ENCODE data around the gene ERF.

The ERF gene

DNA sequence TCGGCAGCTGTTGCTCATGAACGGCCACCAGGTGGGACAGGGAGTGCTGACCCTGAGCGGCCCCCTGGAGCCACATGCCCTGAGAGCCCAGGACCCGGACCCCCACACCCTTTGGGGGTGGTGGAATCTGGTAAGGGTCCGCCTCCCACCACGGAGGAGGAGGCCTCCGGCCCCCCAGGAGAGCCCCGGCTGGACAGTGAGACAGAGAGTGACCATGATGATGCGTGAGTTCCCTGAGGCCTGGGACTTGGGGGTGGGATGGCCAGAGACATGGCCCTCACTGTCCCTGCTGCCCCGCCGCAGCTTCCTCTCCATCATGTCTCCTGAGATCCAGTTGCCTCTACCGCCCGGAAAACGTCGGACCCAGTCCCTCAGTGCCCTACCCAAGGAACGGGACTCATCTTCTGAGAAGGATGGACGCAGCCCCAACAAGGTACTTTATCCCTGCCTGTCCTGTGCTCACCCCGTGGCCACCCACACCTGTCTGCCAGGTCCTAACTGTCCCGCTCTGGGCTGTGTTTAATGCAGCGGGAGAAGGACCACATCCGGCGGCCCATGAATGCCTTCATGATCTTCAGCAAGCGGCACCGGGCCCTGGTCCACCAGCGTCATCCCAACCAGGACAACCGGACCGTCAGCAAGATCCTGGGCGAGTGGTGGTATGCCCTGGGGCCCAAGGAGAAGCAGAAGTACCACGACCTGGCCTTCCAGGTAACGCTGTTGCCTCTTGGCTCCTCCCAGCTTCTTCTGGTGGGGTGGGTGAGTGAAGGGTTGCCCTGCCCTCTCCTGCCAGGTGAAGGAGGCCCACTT, 32.3 kb upstream of the ERF start:
- DNase-seq (ENCODE audit: low spot score) = no peak

- DNase-seq (ENCODE audit: low spot score) = no peak
Observed at GRCh38 chr19:42286349-42287016, 31.6 kb upstream of the ERF start.

DNA sequence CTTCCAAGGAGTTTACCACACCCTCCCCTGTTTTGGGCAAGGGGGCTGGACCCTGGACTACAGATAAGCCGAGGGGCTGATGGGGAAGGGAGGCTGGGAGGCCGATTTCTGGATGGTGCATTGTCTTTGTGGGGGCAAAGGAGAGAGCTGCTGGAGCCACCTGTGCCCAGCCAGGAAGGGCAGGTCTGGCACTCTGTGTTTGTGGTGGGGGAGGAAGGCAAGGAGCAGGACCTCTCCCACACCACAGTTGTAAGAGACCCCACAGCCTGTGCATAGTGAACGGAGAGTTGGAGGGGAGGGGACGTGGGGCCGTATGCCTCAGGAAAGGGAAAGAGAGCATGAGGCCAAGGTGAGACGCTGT, 31.0 kb upstream of the ERF start:
- DNase-seq (ENCODE audit: low spot score) = no peak

DNA sequence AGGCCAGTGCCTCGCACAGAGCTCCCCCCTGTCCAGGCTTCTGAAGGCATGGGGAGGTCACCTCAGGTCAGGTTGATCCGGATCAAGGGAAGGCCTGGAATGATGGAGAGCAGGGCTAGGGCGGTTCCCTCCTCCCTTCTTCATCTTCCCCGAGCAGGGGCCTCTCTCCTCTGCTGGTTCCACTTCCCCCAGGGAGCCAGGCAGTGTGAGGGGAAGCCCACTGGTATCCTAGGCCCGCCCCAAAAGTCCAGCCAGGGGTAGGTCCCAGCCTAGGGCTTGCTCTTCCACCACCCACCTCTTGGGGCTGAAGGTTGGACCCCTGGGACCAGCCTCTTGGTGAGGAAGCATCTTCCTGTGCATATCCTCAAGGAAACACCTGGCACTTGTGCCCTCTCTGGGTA, 30.6 kb upstream of the ERF start:
- DNase-seq (ENCODE audit: low spot score) = no peak

- DNase-seq (ENCODE audit: low spot score) = no peak
Observed at GRCh38 chr19:42284591-42285341, 29.8 kb upstream of the ERF start.

DNA sequence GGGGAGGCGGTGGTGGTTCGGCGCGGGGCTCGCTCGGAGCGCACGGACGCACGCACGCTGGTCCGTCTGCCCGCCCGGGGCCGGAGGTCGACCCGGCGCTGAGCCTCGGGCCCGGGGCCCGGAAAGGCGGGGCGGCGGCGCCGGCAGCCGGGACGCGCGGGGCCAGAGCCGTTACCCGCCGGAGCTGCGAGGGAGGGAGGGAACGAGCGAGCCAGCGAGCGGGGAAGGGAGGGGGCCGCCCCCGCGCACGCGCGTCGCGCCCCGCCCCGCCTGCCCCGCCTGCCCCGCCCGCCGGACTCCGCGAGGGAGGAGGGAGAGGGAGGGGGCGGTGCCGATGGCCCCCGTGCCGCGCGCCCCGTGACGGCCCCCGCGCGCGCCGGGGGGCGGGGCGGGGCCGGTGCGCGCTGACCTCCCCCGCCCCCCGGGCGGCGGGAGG, 29.2 kb upstream of the ERF start:
- DNase-seq (ENCODE audit: low spot score) = peak; percentile 84

- DNase-seq (ENCODE audit: low spot score) = peak; percentile 97
Observed at GRCh38 chr19:42283188-42284065, 28.5 kb upstream of the ERF start.

GRCh38 chr19:42282819-42283187, 27.9 kb upstream of the ERF start:
- DNase-seq (ENCODE audit: low spot score) = no peak

DNA sequence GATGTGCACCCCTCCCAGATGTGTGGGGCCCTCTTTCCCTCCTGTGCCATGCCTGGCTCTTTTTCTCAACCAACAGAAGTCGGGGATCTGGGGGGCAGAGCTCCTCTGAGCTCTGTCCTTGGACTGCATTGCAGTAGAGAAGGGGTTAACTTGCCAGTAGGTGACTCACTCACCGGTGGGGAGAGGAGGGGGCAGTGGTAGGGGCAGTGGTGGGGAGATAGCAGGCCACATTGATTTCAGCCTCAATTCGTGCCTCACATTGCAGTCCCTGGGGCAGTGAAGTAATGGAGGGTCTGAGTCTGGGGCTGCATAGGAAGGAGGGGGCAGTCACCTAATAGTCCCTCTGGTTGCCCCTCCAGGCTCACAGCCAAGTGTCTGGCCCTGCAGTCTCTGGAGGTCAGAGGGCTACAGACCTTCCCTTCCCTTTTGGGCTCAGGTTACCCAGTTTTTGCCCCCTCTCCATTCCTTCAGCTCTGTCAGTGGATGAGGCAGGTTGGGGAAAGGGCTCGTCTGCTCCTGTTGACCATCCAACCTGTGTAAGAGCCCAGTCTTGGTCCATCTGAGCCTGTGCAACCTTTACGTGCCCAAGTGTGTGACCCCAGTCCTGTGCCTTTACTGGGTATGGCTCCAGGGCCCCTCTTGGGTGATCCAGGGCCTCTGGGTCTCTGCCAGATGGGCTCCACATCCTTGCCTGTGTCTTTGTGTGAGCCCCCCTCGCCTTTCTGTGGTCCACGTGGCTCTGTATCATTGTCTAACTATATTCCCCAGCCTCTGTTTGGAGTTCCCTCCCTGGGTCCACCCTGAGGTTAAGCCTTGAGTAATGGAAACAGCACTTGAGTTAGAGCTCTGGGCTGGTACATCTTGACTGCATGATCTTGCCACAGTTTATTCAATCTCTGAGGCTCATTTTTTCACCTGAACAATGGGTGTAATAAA, 27.2 kb upstream of the ERF start:
- no peak for DNase-seq (ENCODE audit: low spot score)

DNA sequence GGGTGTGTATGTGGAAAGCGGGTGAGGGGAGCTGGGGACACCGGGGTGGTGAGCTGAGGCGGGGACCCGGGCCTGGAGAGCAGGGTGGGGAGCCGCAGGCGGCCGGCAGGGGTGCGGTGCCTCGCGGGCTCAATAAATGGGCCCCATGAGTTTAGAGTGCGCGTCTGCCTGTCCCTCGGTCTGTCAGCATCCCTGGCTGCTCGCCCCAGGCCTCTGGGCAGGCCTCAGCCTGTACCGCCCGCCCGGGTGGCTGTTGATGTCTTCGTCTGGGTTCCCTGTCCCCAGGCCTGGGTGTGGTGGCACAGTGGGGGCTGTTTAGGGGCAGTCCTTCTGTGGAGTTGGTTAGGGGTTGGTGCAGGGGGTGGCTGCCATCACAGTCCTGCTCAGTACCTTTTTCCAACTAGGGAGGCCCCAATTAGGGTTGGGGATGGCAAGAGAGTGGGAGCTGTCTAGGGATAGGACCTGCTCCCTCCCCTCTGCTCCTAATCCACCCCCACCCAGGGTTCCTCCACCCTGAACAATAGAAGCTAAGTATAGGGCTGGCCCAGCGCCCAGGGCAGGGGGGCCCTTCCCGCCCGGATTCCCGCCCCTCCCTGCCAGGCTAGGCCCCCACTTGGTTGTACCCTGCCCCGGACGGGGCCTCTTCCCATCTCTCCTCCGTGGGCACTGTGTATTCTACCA, 26.4 kb upstream of the ERF start:
- peak; percentile 78 for DNase-seq (ENCODE audit: low spot score)

- DNase-seq (ENCODE audit: low spot score) = peak; percentile 80
Observed at GRCh38 chr19:42280815-42281145, 25.9 kb upstream of the ERF start.

GRCh38 chr19:42279902-42280814, 25.2 kb upstream of the ERF start:
- DNase-seq (ENCODE audit: low spot score) = peak; percentile 96

DNA sequence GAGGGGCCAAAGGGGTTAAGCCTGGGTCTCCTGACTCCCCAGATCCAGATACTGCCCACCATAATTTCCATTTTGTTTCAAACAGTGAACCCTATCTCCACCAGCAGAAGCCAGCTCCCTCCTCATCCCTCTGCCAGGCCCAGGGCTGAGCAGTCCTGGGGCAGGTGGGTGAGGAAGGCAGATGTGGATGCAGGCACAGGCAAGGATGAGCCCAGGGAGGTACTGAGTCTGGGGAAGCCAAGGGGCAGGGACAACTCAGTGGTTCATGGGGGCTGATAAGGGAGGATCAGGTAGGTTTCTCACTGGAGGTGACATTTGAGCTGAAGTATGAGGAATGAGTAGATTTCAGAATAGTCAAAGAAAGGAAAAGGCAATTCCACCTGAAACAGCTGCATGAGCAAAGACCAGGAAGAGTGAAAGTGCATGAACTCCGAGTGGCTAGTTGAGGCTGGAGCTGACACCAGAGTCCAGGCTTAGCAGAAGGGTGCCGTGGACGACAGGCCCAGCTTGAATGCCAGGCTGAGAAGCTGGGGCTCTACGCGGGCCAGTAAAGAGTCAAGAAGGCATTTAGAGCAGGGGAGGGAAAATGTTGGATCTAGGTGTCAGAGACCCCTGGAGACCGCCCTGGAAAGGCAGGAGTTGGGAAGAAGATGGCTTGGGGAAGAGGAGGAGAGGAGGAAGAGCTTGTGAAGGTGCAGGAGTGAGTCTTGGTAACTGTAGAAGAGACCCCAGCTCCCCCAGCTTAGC, 24.4 kb upstream of the ERF start:
- no peak for DNase-seq (ENCODE audit: low spot score)

DNA sequence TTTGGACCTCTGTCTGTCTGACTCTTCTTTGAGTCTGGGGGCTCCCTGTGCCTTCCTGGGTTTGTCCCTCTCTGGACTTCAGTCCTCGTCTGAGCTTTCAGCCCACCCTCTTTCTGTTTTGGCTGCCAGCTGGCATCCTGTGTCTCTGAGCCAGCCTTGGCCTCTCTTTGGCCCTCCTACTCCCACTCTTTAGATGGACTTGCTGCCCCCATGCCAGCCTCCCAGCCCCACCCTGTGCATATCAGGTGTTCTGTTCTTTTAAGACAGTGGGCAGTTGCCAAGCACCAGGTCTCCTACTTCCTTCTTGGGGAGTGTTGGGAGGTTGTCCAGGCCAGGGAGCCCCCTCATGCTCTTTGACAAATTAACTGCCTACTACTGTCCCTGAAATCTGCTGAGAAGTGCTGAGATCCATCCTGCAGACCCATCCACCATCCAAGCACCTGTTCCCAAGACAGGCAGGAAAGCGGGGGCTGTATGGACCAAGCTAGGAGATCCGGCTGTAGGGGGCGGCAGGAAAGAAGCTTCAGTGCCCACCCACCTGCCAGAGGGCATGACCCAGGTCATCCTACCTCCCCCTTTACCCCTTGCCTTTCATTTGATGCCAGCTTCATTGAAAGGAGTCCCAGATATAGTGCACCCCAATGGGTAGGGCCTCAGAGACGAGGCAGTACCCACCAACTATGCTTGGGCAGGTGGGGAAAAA, 23.7 kb upstream of the ERF start:
- no peak for DNase-seq (ENCODE audit: low spot score)

- no peak for DNase-seq (ENCODE audit: low spot score)
Observed at GRCh38 chr19:42277821-42278451, 23.0 kb upstream of the ERF start.

DNA sequence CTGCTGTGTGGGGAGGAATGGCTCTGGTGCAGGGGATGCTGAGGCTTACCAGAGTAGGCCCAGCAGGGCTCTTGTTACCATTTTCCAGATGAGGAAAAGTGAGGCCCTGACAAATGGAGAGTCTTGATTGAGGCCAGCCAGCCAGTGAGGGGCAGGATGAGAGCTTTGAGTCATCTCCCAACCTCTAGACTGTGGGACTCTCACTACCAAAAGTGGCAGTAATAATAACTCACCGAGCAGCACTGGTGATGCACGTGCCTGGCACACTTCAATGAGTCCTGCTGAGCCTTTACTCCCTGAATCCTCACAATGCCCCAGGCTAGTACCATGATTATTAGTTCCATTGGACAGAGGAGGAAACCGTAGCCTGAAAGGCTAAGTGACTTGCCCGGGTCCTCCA, 21.9 kb upstream of the ERF start:
- no peak for DNase-seq (ENCODE audit: low spot score)

- DNase-seq (ENCODE audit: low spot score) = no peak
Observed at GRCh38 chr19:42276284-42276683, 21.4 kb upstream of the ERF start.

- no peak for DNase-seq (ENCODE audit: low spot score)
Observed at GRCh38 chr19:42275517-42275916, 20.6 kb upstream of the ERF start.

Data from putamen (tissue), 1 donor.